Activated T-cell treated with anti-CD3 and anti-CD28 coated beads, Interleukin-2, amount 50 U/mL, for 1 hour (primary cell): ENCODE measurements around the gene RAB40B.

Experiments used
- DNase-seq: peaks from one replicate; pipeline ENCODE4 v3.0.0-alpha.2; 2020

The RAB40B gene

GRCh38 chr17:82716203-82717010 is 17.9 kb upstream of the RAB40B start, which contains the start of gene FN3KRP:
Gene FN3KRP (plus strand): TSS chr17:82716706. CDS start chr17:82716756, 50 bp downstream.
- peak; percentile 83 for DNase-seq

GRCh38 chr17:82713071-82713723 is 14.7 kb upstream of the RAB40B start:
- DNase-seq = no peak

- DNase-seq = no peak
Measured at GRCh38 chr17:82710499-82711232, 12.2 kb upstream of the RAB40B start.

DNA sequence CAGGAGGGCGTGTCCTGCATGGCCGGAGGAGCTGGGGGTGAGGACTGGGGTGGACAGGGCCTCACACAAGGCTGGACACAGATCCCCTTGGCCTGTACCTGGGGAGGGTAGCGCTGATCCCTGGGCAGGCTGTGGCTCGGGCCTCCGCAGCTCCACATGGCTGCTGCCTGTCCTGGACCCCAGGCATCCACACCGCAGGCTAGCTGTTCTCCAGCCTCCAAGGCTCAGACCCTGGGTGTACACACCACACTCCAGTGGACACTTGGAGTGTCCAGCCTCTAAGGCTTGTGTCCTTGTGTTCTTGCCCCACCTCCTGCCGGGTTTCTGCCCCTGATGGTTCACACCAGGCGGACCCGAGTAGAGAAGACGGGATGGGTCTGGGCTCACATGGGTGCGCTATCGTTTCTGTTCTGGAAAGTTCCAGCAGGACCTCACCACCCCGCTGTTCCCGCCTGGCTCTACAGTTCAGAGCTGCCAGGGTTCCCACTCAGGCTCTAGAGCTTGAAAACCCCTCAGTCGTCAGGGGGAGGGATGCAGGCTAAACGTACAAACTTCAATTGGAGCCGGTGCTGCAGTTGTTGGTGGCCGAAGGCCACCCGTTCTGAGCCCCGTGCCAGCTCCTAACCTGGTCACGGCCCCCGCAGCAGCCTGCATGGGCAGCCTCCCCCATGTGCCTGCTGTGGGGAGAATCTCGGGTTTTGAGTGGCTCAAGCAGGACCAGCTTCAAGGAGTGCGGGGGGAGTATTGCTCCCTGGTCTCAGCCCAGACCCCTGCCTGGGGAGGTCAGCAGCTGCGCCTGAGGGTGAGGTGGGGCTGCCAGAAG is 11.4 kb upstream of the RAB40B start:
- no peak for DNase-seq

DNA sequence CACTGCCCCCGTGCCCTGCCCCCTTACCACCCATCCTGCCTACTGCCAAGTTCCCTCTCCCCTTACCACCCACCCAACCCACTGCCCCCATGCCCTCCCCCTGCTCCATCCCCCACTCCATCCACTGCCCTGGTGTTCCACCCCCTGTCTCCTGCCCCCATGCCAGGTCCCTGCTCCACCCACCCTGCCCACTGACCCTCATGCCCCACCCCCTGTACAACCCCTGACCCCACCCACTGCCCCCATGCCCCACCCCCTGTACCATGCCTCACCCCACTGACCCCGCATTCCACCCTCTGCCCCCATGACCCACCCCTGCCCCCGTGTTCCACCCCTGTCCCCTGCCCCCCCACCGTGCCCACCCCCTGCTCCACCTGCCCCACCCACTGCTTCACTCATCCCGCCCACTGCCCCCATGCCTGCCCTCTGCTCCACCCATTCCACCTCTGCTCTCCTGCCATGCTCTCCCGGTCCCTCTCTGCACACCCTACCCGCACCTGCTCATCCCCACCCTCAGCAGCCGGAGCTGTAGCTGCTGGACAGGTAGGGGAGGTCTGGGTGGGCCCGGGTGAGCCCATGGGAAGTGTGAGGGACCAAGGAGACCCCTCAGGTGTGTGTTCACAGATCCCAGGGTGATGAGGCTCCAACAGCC is 10.7 kb upstream of the RAB40B start:
- no peak for DNase-seq

- no peak for DNase-seq
Measured at GRCh38 chr17:82705756-82706155, 7.3 kb upstream of the RAB40B start.

GRCh38 chr17:82704886-82705285 is 6.4 kb upstream of the RAB40B start:
- DNase-seq = no peak

GRCh38 chr17:82703935-82704865 is 5.7 kb upstream of the RAB40B start:
- no peak for DNase-seq

- DNase-seq = no peak
Measured at GRCh38 chr17:82703036-82703745, 4.7 kb upstream of the RAB40B start.

DNA sequence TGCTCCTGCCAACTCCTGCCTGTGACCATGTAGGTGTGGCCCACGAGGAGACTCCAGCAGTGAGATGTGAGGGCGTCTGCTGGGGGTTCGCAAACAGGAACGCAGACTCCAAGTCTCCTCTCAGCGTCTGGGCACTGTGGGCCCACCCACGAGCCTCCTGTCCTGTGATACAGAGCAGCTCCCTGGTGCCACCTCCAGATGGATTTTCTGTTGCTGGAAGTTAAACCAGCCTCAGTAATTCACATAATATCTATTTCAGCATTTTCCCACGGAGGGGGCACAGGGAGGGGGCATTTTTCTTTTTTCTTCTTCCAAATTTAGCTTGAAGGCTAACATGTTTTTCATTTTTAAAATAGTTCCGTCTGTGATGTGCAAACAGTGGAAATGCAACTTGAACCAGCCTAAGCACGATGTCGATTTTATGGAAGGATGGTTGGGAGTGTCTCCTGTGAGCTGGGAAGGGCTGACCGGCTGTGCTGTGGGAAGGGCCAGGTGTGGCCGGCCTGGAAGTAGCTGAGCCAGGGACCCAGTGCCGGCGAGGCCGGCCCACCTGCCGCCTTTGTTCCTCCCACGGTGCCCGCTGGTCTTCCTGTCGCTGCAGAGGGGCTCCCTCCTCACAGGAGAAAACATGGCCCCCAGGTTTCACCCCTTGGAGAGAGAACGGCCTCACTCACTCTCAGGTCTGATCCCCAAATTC is 3.9 kb upstream of the RAB40B start:
- no peak for DNase-seq

DNA sequence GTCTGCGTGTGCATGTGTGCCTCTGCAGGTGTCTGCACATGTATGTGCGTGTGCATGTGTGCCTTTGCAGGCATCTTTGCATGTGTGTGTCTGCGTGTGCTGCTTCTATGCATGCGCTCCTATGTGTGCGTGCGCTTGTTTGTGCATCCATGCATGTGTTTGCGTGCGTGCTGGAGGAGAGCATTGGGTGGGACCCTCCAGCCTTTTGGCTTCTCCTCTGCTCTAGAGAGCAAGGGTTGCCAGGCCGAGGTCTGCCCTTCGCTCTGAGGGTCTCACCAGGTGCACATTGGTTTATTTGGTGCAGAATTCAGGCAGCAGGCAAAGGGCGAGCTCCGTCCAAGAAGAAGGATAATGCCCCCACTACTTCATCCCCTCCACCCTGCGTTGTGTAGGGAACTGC is 1.1 kb upstream of the RAB40B start:
- no peak for DNase-seq

DNA sequence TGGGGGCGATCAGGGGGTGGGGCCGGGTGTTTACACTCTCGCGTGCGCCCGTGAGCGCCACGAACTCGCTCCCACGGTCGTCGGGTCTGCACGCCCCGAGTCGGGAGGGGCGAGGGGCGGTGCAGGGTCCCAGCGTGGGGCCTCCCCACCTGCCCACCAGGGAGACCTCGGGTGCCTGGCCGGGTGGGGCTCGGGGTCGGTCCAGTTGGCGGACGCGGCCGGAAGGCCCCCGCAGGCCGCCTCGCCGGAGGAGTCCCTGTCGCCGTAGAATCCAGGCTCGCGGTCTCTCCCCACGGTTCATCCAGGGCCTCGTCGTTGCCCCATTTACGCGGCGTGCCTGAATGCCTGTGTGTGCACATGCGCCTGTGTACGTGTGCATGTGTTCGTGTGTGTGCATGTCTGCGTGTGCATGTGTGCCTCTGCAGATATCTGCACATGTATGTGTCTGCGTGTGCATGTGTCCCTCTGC is 510 bp upstream of the RAB40B start:
- DNase-seq = no peak

DNA sequence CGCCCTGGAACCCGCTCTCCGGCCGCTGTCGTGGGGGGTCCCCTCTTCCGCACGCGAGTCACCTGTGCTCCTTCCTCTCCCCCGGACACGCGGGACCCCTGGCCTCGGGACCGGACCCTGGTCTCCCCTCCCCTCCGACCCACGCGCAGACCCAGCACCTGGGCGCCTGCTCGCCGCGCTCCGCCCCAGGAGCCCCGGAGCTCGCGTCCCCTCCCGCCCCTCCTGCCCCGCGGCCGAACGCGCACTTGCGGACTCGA is 762 bp downstream of the RAB40B start:
- no peak for DNase-seq

DNA sequence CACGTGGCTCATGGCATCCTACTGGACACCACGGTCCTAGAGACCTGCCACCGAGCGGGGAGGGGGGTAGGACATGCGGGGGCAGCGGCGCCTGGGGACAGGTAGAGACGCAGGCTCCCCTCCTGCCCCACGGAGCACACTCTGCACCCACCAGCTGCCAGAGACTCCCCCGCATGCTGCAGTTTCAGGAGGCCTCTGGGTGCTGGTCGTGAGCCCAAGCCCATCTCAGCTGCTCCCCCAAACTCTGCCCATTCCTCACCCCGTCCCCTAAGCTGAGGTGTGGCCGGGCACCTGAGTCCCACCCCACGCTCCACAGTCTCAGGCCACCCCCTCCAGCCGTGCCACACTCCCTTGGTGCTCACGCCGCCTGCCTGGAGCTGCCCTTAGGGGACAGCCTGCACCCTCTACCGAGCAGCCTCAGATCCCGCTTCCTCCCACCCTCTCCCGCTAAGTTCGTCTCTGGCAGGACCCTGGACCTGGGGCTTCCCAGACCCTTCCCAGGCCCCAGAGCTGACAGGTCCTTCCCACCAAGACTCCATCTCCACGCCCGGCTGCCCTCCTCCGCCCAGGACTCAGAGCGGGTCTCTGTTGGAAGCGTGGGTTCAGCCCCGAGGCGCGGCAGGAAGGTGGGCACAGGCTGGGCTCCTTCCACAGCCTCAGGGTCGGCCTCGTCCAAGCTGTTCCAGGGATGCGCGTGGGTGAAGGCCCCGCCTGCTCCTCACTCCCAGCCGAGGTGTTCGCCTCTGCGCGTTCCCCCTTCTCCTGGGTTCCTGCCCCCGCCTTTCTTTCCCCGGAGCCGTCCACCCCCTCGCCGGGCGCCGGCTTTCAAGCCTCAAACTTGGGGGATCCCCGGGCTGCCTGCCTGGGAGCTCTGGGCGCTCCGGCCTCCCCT is 1.3 kb downstream of the RAB40B start:
- DNase-seq = peak; percentile 27

DNA sequence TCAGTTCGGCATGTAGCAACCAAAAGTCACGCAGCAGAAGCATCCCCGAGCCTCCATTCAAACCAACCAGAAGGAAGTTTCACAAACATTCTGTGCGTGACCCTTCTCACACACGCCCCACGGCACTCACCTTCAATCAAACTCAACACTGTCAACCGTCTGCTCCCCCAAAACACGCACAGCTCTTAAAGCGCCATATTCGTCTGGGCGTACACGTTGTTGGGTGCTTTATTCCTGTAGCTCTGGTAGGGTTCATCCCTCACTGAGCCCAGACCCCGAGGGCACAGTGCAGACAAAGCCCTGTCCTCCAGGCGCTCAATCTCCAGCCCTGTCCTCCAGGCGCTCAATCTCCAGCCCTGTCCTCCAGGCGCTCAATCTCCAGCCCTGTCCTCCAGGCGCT is 2.2 kb downstream of the RAB40B start:
- no peak for DNase-seq

- no peak for DNase-seq
Measured at GRCh38 chr17:82694647-82695046, 3.9 kb downstream of the RAB40B start.

DNA sequence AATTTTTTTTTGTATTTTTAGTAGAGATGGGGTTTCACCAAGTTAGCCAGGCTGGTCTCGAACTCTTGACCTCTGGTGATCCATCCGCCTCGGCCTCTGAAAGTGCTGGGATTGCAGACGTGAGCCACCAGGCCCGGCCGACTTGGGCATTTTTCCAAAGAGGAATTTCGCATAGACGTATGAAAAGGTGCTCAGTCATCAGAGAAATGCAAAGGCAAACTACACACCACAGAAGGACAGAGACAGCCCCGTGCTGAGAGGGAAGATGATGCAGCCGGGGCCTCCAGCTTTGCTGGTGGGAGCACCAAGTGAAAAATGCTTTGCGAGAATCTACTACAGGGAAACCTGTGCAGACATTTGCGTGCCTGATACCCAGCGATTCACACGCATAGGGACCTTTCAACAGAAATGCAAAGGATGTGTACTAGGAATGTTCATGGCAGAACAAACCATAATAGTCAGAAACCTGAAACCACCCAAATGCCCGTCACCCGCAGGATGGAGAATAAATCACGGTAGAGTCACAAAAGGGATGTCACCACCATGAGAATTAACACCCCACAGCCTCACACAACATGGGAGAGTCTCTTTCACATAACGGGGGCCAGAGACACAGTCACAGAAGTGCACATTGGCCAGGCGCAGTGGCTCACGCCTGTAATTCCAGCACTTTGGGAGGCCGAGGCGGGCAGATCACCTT is 5.2 kb downstream of the RAB40B start:
- no peak for DNase-seq

DNA sequence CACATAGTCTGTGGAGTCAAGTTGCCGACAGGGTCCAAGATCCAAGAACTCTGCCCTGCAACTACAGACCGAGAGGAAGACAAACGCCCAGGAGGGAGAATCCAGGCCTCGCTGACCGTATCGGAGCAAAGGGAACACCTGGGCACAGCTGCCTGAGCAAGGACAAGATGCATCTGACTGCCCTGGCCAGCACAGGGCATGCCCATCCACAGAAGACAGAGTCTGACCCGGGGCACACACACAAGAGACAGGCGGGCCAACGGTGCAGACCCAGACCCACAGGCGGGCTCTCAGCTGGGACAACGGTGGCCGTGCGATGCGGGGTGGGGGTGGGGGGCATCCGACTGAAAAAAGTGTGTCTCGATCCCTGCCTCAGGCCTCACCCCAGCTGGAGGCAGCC is 6.2 kb downstream of the RAB40B start:
- DNase-seq = no peak
